Loucy (cell line): ENCODE measurements around the gene CTDSPL.

Experiments
- CTCF ChIP-seq: fragments of 200-600 bp; sonication (generic); conservative IDR thresholded peaks from 2 replicates; pipeline ENCODE4 v1.5.1; 2014; ENCODE audit warnings: mild to moderate bottlenecking, antibody characterized with exemption, low read length
- EZH2phosphoT487 ChIP-seq: fragments of 200-600 bp; IDR thresholded peaks from 2 replicates; pipeline ENCODE4 v1.6.1; 2018; ENCODE audit warnings: antibody characterized with exemption, mild to moderate bottlenecking, moderate library complexity, borderline replicate concordance

- TF ChIP-seq CTCF (no peak), EZH2phosphoT487 (no peak)
These were observed 36.7 kb upstream of the CTDSPL start for GRCh38 chr3:37824954-37825328.
